Panc1 (cell line): ENCODE results near the gene METTL5. TPM values are rescaled to one million over a fixed set of nuclear protein-coding genes. Genes with fewer than 3 reads are reported as not detected.

Source experiments
- ATAC-seq: fragments of 200-7000 bp; cut with Tn5 transposase; 2 replicates; pipeline ENCODE4 v1.9.1; 2020; ENCODE audit warnings: mild to moderate bottlenecking, moderate library complexity
- BruUV-seq: library from RNA; stranded (reverse); fragments of 400-500 nt; replicated peaks from 2 replicates; lab custom pipeline; 2021; lab: Mats Ljungman, UMichigan
- CTCF ChIA-PET: fragments of 300-600 bp; sonication (Branson Sonifier 250); formaldehyde crosslinking; loops from one replicate; lab custom pipeline; 2022; ENCODE audit warnings: antibody characterized with exemption; lab: Charles Lee
- POLR2A ChIA-PET: fragments of 300-600 bp; sonication (Branson Sonifier 250); formaldehyde crosslinking; loops from one replicate; lab custom pipeline; 2022; ENCODE audit warnings: antibody characterized with exemption; lab: Charles Lee
- DNase-seq: peaks from one replicate; pipeline ENCODE4 v3.0.0-alpha.2; 2010; ENCODE audit warnings: low read depth, low spot score
- H3K27ac ChIP-seq: 2 replicates; pipeline ENCODE4 v1.5.1; 2011; ENCODE audit warnings: mild to moderate bottlenecking, low read length, inconsistent platforms
- H3K27me3 ChIP-seq: fragments of 200-500 bp; sonication (Bioruptor generic); 2 replicates; pipeline ENCODE4 v1.6.0; 2014; ENCODE audit warnings: low read length, inconsistent platforms; ENCODE audit not compliant: control insufficient read depth, insufficient read depth
- H3K36me3 ChIP-seq: fragments of 200-500 bp; sonication (Bioruptor generic); 2 replicates; pipeline ENCODE4 v1.5.1; 2014; ENCODE audit warnings: inconsistent platforms, mild to moderate bottlenecking, low read length, moderate library complexity; ENCODE audit not compliant: control insufficient read depth, insufficient read depth
- H3K4me1 ChIP-seq: 2 replicates; pipeline ENCODE4 v1.5.1; 2011; ENCODE audit warnings: inconsistent platforms, mild to moderate bottlenecking, low read length, moderate library complexity; ENCODE audit not compliant: control insufficient read depth, insufficient read depth
- H3K4me3 ChIP-seq, 2 experiments: 2 replicates each; pipeline ENCODE4 v1.5.1; 2011 to 2012; ENCODE audit warnings: low read depth in 2 of 2, low read length in 2 of 2, mild to moderate bottlenecking in 2 of 2, inconsistent platforms in 1 of 2, moderate library complexity in 1 of 2
- H3K9me3 ChIP-seq: fragments of 200-500 bp; sonication (Bioruptor generic); 2 replicates; pipeline ENCODE4 v1.5.1; 2014; ENCODE audit warnings: low read depth, mild to moderate bottlenecking, inconsistent platforms, low read length, moderate library complexity; ENCODE audit not compliant: control insufficient read depth, insufficient read depth
- CTCF ChIP-seq: fragments of 450-650 bp; IDR thresholded peaks from 2 replicates; pipeline ENCODE4 v1.5.1; 2017; ENCODE audit warnings: mild to moderate bottlenecking
- POLR2AphosphoS5 ChIP-seq: IDR thresholded peaks from 2 replicates; pipeline ENCODE4 v1.6.1; 2012; ENCODE audit warnings: mild to moderate bottlenecking, low read depth, low read length, moderate library complexity
- REST ChIP-seq, 2 experiments: IDR thresholded peaks; 2 replicates each; pipeline ENCODE4 v1.6.1; 2011 to 2012; ENCODE audit warnings: low read depth in 2 of 2, control low read depth in 1 of 2, low read length in 1 of 2, mild to moderate bottlenecking in 1 of 2, moderate library complexity in 1 of 2; ENCODE audit not compliant: insufficient read depth in 1 of 2
- SIN3A ChIP-seq: IDR thresholded peaks from 2 replicates; pipeline ENCODE4 v1.6.1; 2012; ENCODE audit warnings: low read depth, mild to moderate bottlenecking, low read length, moderate library complexity, borderline replicate concordance; ENCODE audit not compliant: insufficient read depth
- TCF7L2 ChIP-seq: IDR thresholded peaks from 2 replicates; pipeline ENCODE4 v1.6.1; 2011; ENCODE audit warnings: mild to moderate bottlenecking, low read depth, low read length, inconsistent platforms
- in situ Hi-C: cut with HindIII; loops from 2 replicates; pipeline ENCODE4 v1.10.0; 2016; ENCODE audit warnings: low sequenced_read_pairs, low pct_unique_long_range_greater_than_20kb
- intact Hi-C: fragments of 100-400 bp; cut with micrococcal nuclease; formaldehyde crosslinking; loops from one replicate; pipeline ENCODE4 v1.10.0; 2022; ENCODE audit not compliant: unreplicated experiment
- total RNA-seq: library from RNA; stranded (reverse); gene quantifications from one replicate; pipeline ENCODE4 v1.2.1, GENCODE V29; 2021; ENCODE audit not compliant: unreplicated experiment

METTL5 gene
- total RNA-seq, 1 experiment from 2014 or later = 81.4 TPM

- in situ Hi-C loops = no loop called here
- DNase-seq = no peak
- no TSS peak for BruUV-seq
- ChIA-PET POLR2A (no interaction called here), CTCF (no interaction called here)
- H3K9me3 ChIP-seq = no peaks in the 10 kb centered on the region
- H3K36me3 ChIP-seq = no peaks in the 10 kb centered on the region
- ATAC-seq = no peak
- H3K4me1 ChIP-seq = no peaks in the 10 kb centered on the region
- intact Hi-C loops = no loop called here
- H3K27ac ChIP-seq = no peak overlapping the region
- TF ChIP-seq POLR2AphosphoS5 (no peak), CTCF (no peak), REST (IDR thresholded peaks at IDR 0.05; ENCODE audit: insufficient read depth in 1 of 2, low read depth in 2 of 2, low read length in 1 of 2) (no peak), SIN3A (no peak), TCF7L2 (no peak)
- no peak overlapping the region for H3K4me3 ChIP-seq
- H3K27me3 ChIP-seq = no peaks in the 10 kb centered on the region
Observed at GRCh38 chr2:169778446-169778845, 46.3 kb downstream of the METTL5 start.

- no peaks in the 10 kb centered on the region for H3K27me3 ChIP-seq
- intact Hi-C loops = no loop called here
- no peaks in the 10 kb centered on the region for H3K36me3 ChIP-seq
- no peak for DNase-seq
- no peak for TF ChIP-seq SIN3A
- no peak for TF ChIP-seq CTCF
- TF ChIP-seq TCF7L2 = no peak
- no peak for TF ChIP-seq REST (IDR thresholded peaks at IDR 0.05; ENCODE audit: insufficient read depth in 1 of 2, low read depth in 2 of 2, low read length in 1 of 2)
- TF ChIP-seq POLR2AphosphoS5 = no peak
- ChIA-PET CTCF (no interaction called here), POLR2A (no interaction called here)
- no peaks in the 10 kb centered on the region for H3K4me1 ChIP-seq
- no peak overlapping the region for H3K27ac ChIP-seq
- in situ Hi-C loops = no loop called here
- H3K4me3 ChIP-seq = no peak overlapping the region
- BruUV-seq = no TSS peak
- ATAC-seq = no peak
- no peaks in the 10 kb centered on the region for H3K9me3 ChIP-seq
Observed at GRCh38 chr2:169776252-169776761, 48.4 kb downstream of the METTL5 start.
